RPMI8226 (cell line): ENCODE results near the gene EPHA5.

Source experiments
- DNase-seq: peaks from one replicate; pipeline ENCODE4 v3.0.0-alpha.2; 2015

Gene EPHA5

DNA sequence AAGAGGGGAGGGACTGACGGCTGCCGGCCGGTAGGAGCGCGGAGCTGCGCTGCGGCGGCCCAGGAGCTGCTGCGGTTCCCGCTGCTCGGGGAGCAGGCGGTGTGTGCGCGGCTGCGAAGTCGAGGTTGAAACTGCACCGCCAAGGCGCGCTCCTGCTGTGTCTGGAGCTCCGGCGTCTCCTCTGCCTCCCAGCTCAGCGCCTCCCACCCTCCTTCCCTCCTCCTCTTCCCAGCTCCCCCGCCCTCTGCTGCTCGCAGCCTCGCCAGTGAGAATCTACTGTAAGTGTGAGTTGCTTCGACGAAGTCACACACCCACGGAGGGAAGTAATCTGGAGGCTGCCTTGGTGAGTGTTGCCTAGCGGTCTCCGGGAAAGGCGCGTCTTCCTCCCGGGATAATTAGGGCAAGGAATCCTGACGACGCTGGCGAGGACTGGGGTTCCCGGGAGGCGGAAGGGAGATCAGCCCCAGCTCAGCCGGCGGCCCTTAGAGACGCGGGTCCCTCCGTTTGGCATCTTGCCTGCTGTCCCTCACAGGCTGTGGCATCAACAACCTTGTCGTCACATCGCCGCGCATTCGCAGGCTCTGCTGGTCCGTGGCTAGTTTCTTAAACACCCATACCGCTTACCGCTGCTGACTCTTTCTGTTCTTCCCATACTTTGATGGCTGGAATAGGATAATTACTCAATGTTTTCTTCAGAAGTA, at the start of gene EPHA5:
TSS of gene EPHA5 (minus strand) at position 159 of the 701 bp plus-strand sequence. CDS start 747 bp downstream, outside the sequence.
- DNase-seq = peak; percentile 64

DNA sequence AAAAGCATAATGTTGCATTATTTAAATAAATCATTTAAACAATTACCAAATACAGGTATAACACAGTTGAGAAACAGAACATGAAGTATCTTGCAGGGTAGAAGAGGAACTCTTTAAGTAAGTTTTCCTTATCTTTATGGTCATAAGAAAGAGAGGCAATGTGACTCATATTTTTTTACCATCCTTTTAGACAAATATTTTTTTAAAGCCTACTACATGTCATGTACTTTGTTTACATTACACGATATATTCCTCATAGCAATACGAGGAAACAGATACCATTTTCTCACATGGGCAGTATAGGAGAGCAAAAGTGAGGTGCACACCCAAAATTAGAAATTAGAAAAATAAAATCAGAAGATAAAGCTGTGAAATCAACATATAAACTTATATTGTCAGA, 49.3 kb upstream of the EPHA5 start:
- no peak for DNase-seq

GRCh38 chr4:65698631-65699030, 28.3 kb upstream of the EPHA5 start:
- DNase-seq = no peak

DNA sequence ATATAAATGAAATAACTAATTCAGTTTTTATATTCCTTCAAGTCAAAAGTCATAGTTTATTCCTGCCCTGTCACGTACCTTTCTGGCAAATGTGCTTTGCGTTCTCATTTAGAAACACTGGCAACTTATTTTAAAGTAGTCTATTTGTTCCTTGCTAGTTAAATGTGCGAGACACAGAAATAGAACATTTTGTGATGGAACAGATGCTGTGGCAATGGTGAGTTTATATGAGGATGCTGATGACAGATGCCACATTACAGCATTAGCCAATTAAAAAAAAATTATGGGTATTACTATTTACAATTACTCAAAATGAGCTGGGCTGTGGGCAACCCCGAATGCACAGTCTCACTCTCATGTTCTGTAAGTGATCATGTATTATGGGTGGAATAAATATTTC, 26.1 kb upstream of the EPHA5 start:
- DNase-seq = no peak

- no peak for DNase-seq
These were observed 1.1 kb upstream of the EPHA5 start for GRCh38 chr4:65671372-65671771.

DNA sequence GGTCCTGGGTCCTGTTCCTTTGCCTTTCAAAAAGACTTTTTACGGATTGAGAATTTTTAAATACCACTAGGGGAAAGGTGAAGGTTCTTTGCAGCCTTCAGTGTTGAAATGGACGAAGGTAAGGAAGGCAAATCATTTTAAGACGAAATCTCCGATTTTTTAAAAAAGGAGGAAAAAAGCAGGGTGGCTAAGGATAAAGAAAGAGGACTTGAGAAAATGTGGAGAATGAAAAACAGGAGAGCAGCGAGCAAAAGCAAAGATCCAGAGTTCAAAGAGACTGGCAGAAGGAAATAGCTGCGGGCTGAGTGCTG, 314 bp downstream of the EPHA5 start:
- no peak for DNase-seq

DNA sequence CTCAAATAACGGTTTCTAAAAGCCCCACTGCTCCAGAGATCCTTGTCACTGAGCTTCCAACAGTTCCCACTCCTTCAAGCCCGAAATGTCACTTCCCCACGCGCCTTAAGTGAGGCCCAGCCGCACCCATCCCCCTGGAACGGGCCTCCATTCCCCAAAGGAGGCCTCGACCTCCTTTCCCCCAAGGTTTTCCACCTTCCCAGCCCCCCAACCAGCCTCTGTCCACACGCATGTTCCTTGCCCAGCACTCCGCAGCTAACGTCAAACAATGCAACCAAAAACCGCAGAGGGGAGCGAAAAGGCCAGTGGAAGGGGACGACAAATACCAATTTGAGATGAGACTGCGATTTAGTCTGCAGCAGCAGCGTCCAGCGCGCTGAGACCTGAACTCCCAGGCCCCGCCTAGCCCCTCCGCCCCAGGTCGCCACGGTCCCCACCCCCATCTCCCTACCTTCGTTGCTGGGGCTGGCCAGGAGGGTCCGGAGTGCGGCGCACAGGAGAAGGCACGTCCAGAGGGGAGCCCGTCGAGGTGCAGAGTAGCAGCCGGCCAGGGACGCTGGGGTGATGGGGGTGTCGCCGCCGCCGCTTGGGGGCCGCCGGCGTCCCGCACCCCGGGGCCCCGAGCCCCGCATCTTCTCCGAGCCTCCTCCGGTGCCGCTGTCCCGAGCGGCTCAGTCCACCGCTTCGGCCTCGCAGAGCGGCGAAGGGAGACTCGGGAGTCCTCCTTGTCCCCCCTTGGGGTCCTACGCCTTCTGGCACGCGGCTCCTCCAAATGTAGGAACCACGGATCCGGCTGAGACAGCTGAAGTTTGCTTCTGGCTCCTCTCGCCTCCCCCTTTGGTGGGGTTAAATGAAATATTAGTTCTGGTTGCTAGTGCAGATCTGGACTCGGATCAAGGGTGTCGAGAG, 924 bp downstream of the EPHA5 start:
- no peak for DNase-seq

DNA sequence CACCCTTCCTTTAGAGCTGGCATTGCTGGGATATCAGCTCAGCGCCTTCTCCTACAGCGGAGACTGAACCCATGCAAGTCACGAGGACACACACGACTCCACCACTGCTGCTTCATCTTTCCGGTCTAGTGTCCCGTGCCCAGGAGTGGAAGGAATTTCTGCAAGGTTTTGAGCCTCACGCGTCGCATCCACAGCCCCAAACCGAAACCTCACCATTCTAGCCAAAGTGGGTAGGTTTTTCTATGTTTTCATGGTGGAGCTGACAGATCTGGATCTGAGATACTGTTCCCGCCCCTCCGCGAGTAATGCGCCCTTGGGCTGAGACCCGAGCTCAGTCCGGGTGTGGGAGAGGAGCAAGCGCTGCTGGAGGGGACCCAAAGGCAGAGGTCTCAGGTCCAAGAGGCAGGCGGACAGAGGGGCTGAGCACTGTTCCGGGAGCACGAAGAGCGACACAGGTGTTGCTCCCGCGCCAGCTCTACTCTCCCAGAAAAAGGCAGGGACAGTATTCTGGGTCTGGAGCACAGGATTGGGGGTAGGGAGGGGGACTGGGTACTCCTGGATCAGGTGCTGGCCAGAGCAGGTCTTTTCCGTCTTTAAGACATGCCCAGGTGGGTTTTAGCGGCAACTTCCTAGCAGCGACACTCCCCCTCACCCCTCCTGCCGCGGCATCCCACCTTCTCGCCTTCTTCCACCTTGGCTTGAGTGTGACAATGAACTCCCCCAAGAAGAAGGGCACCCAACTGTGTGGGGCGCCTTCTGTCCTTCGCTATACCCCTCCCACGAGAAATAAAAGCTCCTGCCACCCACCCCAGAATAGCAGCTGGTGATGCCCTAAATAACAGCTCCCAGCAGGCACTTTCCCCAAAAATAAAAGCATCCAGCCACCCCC, 1.8 kb downstream of the EPHA5 start:
- DNase-seq = no peak

DNA sequence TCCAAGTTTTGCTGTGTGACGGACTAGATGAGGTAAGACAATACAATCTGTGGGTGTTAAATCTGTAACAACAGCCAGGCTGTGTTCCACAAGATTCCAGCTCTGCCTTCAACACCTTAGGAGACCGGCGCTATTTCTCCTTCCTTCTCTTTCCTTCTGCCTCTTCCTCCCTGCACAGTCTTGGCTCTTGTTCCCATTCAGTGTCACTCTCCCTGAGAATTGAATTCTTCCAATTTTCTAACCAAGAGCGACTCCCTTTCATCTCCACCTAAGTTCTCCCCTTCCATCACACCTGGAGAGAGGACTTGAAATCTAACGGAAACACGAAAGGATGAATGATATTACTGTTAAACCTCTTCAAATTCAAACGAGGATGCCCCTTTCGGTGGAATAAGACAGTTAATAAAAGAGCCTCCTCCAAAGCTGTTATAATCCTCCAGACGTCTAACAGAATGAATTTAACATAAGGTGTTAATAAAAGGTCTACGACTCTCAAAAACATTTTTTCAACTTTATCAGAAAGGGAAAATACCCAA, 2.7 kb downstream of the EPHA5 start:
- no peak for DNase-seq

DNA sequence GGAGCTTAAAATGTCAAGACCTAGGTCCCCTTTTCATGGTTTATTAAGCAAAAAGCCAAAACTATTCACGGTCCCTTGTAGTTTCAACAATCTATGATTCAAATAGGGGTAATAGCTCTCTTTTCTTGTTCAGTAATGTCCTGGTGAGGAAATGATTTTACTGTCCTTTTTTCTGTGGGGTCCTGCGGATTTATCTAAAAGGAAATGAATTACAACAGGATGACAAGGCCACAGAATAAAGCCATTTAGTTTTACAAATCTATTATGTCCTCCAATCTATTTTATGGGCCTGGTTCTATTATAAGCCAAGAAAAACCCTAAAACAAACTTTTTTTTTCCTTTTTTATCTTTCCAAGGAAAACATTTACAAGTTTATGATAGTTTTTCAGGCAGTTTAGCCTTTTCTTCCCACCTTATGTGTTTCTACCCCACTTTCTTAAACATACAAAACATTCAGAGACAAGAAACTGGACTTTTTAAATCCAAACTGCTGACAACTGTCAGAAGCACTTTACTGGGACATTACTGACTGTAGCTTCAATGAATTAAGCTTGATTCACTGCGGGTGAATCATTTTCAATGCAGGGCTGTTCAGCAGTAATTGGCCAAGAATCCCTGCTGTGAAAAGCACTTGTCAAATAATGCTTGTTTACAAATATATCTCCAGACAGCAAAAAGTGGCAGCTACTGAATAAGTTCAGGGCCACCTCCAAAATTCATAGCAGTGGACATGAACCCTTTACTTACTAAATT, 4.3 kb downstream of the EPHA5 start:
- DNase-seq = no peak

DNA sequence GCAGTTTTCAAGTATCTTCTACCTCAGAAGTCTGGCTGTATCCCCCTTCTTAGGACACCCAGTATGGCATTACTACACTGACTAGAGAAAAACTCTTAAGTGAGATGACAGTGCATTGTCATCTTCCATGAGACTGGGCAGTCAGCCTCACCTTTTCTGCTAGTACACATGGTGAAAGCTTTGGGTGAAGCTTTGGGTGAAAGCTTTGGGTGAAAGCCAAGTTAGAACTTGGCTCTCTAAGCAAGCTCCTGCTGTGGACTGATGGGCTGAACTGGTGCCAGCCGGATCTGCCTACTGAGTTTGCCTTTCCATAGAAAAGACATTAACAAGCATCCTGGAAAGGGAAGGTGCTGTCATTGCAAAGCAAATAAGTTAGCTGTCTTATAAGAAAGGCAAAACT, 8.8 kb downstream of the EPHA5 start:
- peak; percentile 80 for DNase-seq

DNA sequence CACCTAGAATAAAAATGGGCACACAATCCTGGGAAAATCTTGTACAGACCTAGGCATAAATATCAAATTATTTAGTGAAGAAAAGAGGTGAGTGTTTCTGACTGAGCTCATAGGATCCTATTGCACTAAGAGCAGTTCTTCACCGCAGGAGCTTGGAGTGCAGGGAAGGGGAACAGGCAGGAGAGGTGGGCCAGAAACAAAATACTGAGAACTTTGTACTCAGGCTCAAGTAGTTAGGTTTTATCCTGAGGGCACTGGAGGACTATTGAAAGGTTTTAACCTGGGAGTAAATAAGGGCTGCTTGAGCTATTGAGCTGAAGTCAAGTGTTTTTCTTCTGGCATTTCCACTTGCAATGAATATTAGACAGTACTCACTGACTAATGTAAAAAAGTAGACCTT, 12.2 kb downstream of the EPHA5 start:
- DNase-seq = no peak

DNA sequence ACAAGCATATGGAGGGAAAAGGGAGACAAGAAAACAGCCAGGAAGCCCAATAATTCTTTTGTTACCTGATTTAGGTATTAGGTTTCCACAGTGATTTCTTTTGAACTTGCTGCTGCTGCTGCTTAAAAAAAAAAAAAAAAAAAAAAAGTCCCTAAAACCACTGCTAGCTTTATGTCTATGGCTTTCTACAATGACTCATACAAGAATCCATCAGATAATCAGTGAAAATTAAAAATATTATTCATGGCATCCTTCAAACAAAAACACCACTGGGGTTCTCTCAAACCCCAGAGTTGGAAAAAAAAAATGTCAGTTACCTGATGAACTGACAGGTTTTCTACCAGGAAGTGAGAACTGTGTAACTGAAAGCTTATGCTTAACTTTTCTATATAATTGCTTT, 14.3 kb downstream of the EPHA5 start:
- DNase-seq = no peak

- no peak for DNase-seq
These were observed 15.3 kb downstream of the EPHA5 start for GRCh38 chr4:65654976-65655375.

GRCh38 chr4:65653740-65654361, 16.4 kb downstream of the EPHA5 start:
- DNase-seq = no peak

- no peak for DNase-seq
These were observed 18.5 kb downstream of the EPHA5 start for GRCh38 chr4:65651751-65652150.

GRCh38 chr4:65651031-65651430, 19.3 kb downstream of the EPHA5 start:
- DNase-seq = no peak

- no peak for DNase-seq
These were observed 24.2 kb downstream of the EPHA5 start for GRCh38 chr4:65646136-65646535.

DNA sequence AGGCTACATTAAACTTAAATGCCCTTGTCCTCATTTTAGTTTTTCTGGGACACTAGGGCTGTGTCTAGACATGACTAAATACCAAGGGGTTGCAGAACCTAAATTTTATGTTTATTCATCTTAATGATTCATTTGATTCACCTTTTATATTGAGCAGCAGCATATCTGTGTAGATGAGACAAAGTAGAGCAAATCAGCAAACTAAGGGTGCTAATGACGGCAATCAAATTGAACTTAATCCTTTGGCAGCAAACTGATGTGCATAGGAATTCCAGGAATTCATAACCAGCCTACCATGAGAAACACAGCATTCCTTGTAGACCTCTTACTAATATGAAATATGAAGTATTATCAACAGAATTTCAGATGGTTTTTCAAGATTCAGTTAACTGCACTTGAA, 25.1 kb downstream of the EPHA5 start:
- DNase-seq = no peak

GRCh38 chr4:65635051-65635821, 35.1 kb downstream of the EPHA5 start:
- DNase-seq = no peak

GRCh38 chr4:65624651-65625050, 45.6 kb downstream of the EPHA5 start:
- DNase-seq = no peak
